HuH-7 (cell line): Measurements from ENCODE around the gene METAP1.
"Not testable (repeated sequence)": the region's sequence is repeated elsewhere in the genome, so short reads cannot be mapped to it uniquely, and the experiment has no call there.

Experiments used
- DNase-seq: peaks from one replicate; pipeline ENCODE4 v3.0.0; 2011; ENCODE audit warnings: low spot score

Gene METAP1

GRCh38 chr4:98995183-98996055 lies at the start of gene METAP1:
METAP1 (plus strand) TSS chr4:98995721; CDS start chr4:98995754, 33 bp downstream.
- peak; percentile 81 for DNase-seq

- no peak for DNase-seq
Observed at GRCh38 chr4:98946359-98946758, 49.2 kb upstream of the METAP1 start.

GRCh38 chr4:98950925-98951324 lies 44.6 kb upstream of the METAP1 start:
- no peak for DNase-seq

GRCh38 chr4:98951710-98952109 lies 43.8 kb upstream of the METAP1 start:
- no peak for DNase-seq

GRCh38 chr4:98955229-98955628 lies 40.3 kb upstream of the METAP1 start:
- DNase-seq = no peak

GRCh38 chr4:98958065-98958464 lies 37.5 kb upstream of the METAP1 start:
- DNase-seq = no peak

- no peak for DNase-seq
Observed at GRCh38 chr4:98959411-98959810, 36.1 kb upstream of the METAP1 start.

GRCh38 chr4:98961770-98962169 lies 33.8 kb upstream of the METAP1 start:
- DNase-seq = no peak

- DNase-seq = no peak
Observed at GRCh38 chr4:98963538-98964433, 31.7 kb upstream of the METAP1 start.

- no peak for DNase-seq
Observed at GRCh38 chr4:98966926-98967325, 28.6 kb upstream of the METAP1 start.

- no peak for DNase-seq
Observed at GRCh38 chr4:98967786-98968329, 27.7 kb upstream of the METAP1 start.

- DNase-seq = no peak
Observed at GRCh38 chr4:98969878-98970785, 25.4 kb upstream of the METAP1 start.

GRCh38 chr4:98976716-98977115 lies 18.8 kb upstream of the METAP1 start:
- no peak for DNase-seq

- no peak for DNase-seq
Observed at GRCh38 chr4:98977557-98977956, 18.0 kb upstream of the METAP1 start.

GRCh38 chr4:98987720-98988119 lies 7.8 kb upstream of the METAP1 start:
- DNase-seq = no peak

GRCh38 chr4:98992835-98993234 lies 2.7 kb upstream of the METAP1 start:
- DNase-seq = not testable (repeated sequence)

GRCh38 chr4:98993419-98994071 lies 2.0 kb upstream of the METAP1 start:
- DNase-seq = no peak

GRCh38 chr4:98994474-98995182 lies 893 bp upstream of the METAP1 start:
- peak; percentile 34 for DNase-seq

GRCh38 chr4:98996056-98996764 lies 689 bp downstream of the METAP1 start:
- no peak for DNase-seq

- DNase-seq = no peak
Observed at GRCh38 chr4:98996765-98997068, 1.2 kb downstream of the METAP1 start.
